ENCODE data around the gene TTLL11.

The TTLL11 gene

GRCh38 chr9:121863955-121864354 lies 229.2 kb downstream of the TTLL11 start:
- DNase-seq (ENCODE audit: extremely low read depth, insufficient read length): no peak
- H3K27me3 ChIP-seq (replicated peaks; ENCODE audit: control insufficient read depth, insufficient read depth, low read length): no peaks in the 10 kb centered on the region
- no peaks in the 10 kb centered on the region for H3K36me3 ChIP-seq (ENCODE audit: control insufficient read depth, insufficient read depth, low read length)
- no peak overlapping the region for H3K4me3 ChIP-seq (replicated peaks; ENCODE audit: low read depth, low read length)
- TF ChIP-seq, protein P1, sequence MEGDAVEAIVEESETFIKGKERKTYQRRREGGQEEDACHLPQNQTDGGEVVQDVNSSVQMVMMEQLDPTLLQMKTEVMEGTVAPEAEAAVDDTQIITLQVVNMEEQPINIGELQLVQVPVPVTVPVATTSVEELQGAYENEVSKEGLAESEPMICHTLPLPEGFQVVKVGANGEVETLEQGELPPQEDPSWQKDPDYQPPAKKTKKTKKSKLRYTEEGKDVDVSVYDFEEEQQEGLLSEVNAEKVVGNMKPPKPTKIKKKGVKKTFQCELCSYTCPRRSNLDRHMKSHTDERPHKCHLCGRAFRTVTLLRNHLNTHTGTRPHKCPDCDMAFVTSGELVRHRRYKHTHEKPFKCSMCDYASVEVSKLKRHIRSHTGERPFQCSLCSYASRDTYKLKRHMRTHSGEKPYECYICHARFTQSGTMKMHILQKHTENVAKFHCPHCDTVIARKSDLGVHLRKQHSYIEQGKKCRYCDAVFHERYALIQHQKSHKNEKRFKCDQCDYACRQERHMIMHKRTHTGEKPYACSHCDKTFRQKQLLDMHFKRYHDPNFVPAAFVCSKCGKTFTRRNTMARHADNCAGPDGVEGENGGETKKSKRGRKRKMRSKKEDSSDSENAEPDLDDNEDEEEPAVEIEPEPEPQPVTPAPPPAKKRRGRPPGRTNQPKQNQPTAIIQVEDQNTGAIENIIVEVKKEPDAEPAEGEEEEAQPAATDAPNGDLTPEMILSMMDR (IDR thresholded peaks at IDR 0.05; ENCODE audit: insufficient read depth, low read length, poor library complexity, severe bottlenecking): no peak

- DNase-seq (ENCODE audit: extremely low read depth, insufficient read length): no peak
- no peaks in the 10 kb centered on the region for H3K36me3 ChIP-seq (ENCODE audit: control insufficient read depth, insufficient read depth, low read length)
- TF ChIP-seq, protein P1 (IDR thresholded peaks at IDR 0.05; ENCODE audit: insufficient read depth, low read length, poor library complexity, severe bottlenecking): no peak
- H3K27me3 ChIP-seq (replicated peaks; ENCODE audit: control insufficient read depth, insufficient read depth, low read length): no peaks in the 10 kb centered on the region
- H3K4me3 ChIP-seq (replicated peaks; ENCODE audit: low read depth, low read length): no peak overlapping the region
Observed at GRCh38 chr9:121862371-121863332, 230.5 kb downstream of the TTLL11 start.

DNA sequence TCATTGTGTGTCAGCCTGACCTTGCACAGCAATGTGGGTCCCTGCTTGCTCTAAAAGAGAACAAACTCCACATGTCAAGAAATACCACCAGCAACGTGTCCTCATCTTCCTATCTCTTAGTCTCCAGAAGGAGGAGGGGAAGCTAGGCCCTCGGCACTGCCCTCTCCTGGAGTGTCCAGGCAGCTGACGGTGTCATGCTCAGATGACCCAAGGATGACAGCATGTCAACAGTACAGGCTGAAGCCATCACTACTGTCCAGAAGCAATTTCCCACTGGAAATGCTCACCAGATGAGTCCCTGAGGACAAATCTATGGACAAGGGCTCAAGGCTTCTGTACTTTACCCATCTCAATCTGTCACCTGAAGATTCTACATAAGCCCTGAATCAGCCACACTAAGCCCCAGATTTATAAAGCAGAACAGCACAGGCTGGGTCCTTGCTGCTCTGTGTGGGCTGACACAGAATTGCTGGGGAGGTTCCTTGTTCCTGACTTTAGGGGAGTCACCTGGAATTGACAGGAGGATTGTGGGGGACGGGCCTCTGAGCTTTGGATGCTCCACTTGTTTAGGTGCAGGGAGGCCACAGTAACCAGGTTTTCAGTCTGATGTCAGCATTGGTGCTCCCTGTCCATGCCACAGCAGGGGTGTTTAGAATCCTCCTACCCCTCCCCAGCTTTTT lies 231.5 kb downstream of the TTLL11 start:
- no peaks in the 10 kb centered on the region for H3K36me3 ChIP-seq (ENCODE audit: control insufficient read depth, insufficient read depth, low read length)
- TF ChIP-seq, protein P1 (IDR thresholded peaks at IDR 0.05; ENCODE audit: insufficient read depth, low read length, poor library complexity, severe bottlenecking): peak; percentile 36
- DNase-seq (ENCODE audit: extremely low read depth, insufficient read length): no peak
- no peak overlapping the region for H3K4me3 ChIP-seq (replicated peaks; ENCODE audit: low read depth, low read length)
- H3K27me3 ChIP-seq (replicated peaks; ENCODE audit: control insufficient read depth, insufficient read depth, low read length): no peaks in the 10 kb centered on the region

DNA sequence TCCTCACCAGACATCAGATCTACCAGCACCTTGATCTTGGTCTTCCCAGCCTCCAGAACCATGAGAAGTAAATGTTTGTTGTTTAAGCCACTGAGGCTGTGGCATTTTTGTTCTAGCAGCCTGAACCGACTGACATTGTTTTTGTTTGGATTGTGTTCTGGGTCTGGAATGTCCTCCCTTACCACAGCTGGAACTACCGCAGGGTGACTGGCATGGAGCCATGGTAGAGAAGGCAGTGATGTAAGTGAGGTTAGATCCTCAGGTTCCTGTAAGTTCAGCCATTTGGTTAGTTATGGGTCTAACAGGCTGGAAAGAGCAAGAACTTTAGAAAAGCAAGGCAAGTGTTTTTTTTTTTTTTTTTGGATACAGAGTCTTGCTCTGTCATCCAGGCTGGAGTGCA lies 232.4 kb downstream of the TTLL11 start:
- Histone ChIP-seq H3K4me3 (replicated peaks; ENCODE audit: low read depth, low read length) (no peak overlapping the region), H3K36me3 (ENCODE audit: control insufficient read depth, insufficient read depth, low read length) (no peaks in the 10 kb centered on the region), H3K27me3 (replicated peaks; ENCODE audit: control insufficient read depth, insufficient read depth, low read length) (no peaks in the 10 kb centered on the region)
- DNase-seq (ENCODE audit: extremely low read depth, insufficient read length): no peak
- TF ChIP-seq, protein P1 (IDR thresholded peaks at IDR 0.05; ENCODE audit: insufficient read depth, low read length, poor library complexity, severe bottlenecking): no peak

GRCh38 chr9:121860213-121860612 lies 232.9 kb downstream of the TTLL11 start:
- Histone ChIP-seq H3K27me3 (replicated peaks; ENCODE audit: control insufficient read depth, insufficient read depth, low read length) (no peaks in the 10 kb centered on the region), H3K36me3 (ENCODE audit: control insufficient read depth, insufficient read depth, low read length) (no peaks in the 10 kb centered on the region), H3K4me3 (replicated peaks; ENCODE audit: low read depth, low read length) (no peak overlapping the region)
- no peak for DNase-seq (ENCODE audit: extremely low read depth, insufficient read length)
- TF ChIP-seq, protein P1 (IDR thresholded peaks at IDR 0.05; ENCODE audit: insufficient read depth, low read length, poor library complexity, severe bottlenecking): no peak
